Spleen (tissue), 10 donors: ENCODE measurements around the gene DGKG. TPM values are rescaled to one million over a fixed set of nuclear protein-coding genes. Genes with fewer than 3 reads are reported as not detected.

ENCODE experiments used
- polyA plus RNA-seq, 3 donors: library from polyadenylated mRNA; stranded (reverse); fragments of 200-250 nt; gene quantifications; one replicate each; pipeline ENCODE4 v1.2.1, GENCODE V29; 2013
- total RNA-seq, 7 donors: library from RNA; depleted of rRNA in 3 of 7; stranded (reverse); fragments of >200 nt in 3 of 7; fragmentation: NEBNext Ultra II Directional in 4 of 7; extraction: Animal tissue kit (Norgen Biotek cat#: 25700) in 4 of 7; gene quantifications; one replicate each; pipeline versions ENCODE4 v1.1.0 to v1.2.1, GENCODE V29; 2016 to 2021
- donor health status: healthy with polysubstance abuse.
- donor health status: DM: no; HTN: no; CAD: no; lungs with moderate emphysema.
- donor health status: DM: no; HTN: no; CAD: no.
- donor health status: Bipolar disorder and iron deficiency.
- donor health status: healthy.
- donor health status: DM: no; HTN: no; CAD: no.
- donor health status: DM: yes; HTN: yes; CAD: no.

The DGKG gene
- total and polyA plus RNA-seq, 10 donors = 0.22 to 7.7 (median 5.4) TPM

Other genes starting within 250 kb of the DGKG start
- gene CRYGS, start 182.1 kb upstream of the DGKG start, total RNA-seq = 1 to 10 TPM; 4.2 to 7.7 (median 5.9) TPM
- gene CRYGS, start 182.1 kb upstream of the DGKG start, polyA plus RNA-seq = 10 to 100 TPM in 2 of 3 donors, 1 to 10 TPM in 1; 7.7 to 24.8 (median 12.1) TPM
- 10 to 100 TPM in 6 of 7 donors, 1 to 10 TPM in 1; 9.8 to 22.1 (median 14.4) TPM for gene TBCCD1, start 205.1 kb upstream of the DGKG start, total RNA-seq
- 1 to 10 TPM; 3.7 to 5.1 (median 3.9) TPM for gene TBCCD1, start 205.1 kb upstream of the DGKG start, polyA plus RNA-seq
- gene DNAJB11, start 208.5 kb upstream of the DGKG start, total RNA-seq = 10 to 100 TPM; 33.0 to 98.2 (median 48.6) TPM
- gene DNAJB11, start 208.5 kb upstream of the DGKG start, polyA plus RNA-seq = 10 to 100 TPM; 27.5 to 29.1 (median 27.8) TPM